K562 (cell line): ENCODE results near the gene RNF25. TPM values are rescaled to one million over a fixed set of nuclear protein-coding genes. Genes with fewer than 3 reads are reported as not detected.

Experiments
- XRCC3 ChIP-seq: fragments of 450-650 bp; IDR thresholded peaks from 2 replicates; pipeline ENCODE4 v1.6.1; 2017; ENCODE audit warnings: mild to moderate bottlenecking, moderate library complexity
- polyA plus RNA-seq, 8 experiments: library from polyadenylated mRNA; depleted of rRNA in 4 of 8; stranded (reverse) in 5 of 8; unstranded in 3 of 8; fragments of >200 nt; fragmentation: Nextera tagmentation in 2 of 8; fragmentation: Illumina TruSeq in 1 of 8; extraction: Ambion mirVana in 2 of 8; extraction: Trizol in 1 of 8; gene quantifications; 2 replicates each; pipeline versions ENCODE4 v1.2.1 to v1.2.3, GENCODE V29; 2011 to 2014; ENCODE audit warnings: inconsistent platforms in 1 of 8, missing spikeins in 1 of 8
- total RNA-seq, 7 experiments: library from RNA; depleted of rRNA in 6 of 7; stranded (reverse); fragments of >200 nt in 6 of 7; fragmentation: Illumina TruSeq in 2 of 7; extraction: Trizol in 2 of 7; gene quantifications; 2 replicates each; pipeline versions ENCODE4 v1.2.1 to v1.2.3, GENCODE V29; 2011 to 2021; ENCODE audit warnings: low replicate concordance in 1 of 7
- TF ChIP-seq, protein P1 (sequence below), 2 experiments: fragments of 450-650 bp in 1 of 2; sonication (generic) in 1 of 2; formaldehyde crosslinking in 1 of 2; IDR thresholded peaks; 2 replicates each; pipeline versions ENCODE4 v1.7.1 to v1.9.0; 2016 to 2022; ENCODE audit warnings: inconsistent platforms in 1 of 2, mild to moderate bottlenecking in 1 of 2, missing genetic modification reagents in 1 of 2
- TF ChIP-seq, protein P2 (sequence below): sonication (generic); formaldehyde crosslinking; IDR thresholded peaks from 2 replicates; pipeline ENCODE4 v1.8.0; 2022; ENCODE audit warnings: mild to moderate bottlenecking, missing genetic modification reagents

The RNF25 gene
- total and polyA plus RNA-seq, 9 of the 15 experiments (the other 6 are each of a cell fraction or from before 2014, with no cell fraction given): 2.3 to 49.8 (median 20.5) TPM

DNA sequence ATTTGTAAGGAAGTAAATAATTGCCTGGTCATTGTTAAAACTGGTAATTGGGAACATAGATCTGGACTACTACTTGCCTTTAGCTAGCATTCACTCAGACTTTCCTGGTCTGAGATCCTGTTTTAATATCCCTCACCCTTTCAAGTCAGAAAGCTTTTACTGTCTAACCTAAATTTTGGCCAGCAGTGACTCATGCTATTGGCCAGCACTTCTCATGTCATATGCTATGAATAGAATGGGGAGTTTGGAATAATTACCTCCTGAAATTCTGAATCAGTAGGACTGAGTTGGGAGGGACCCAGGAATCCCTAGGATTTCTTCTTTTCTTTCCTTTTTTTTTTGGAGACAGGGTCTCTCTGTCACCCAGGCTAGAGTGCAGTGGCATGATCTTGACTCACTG is 19.4 kb upstream of the RNF25 start (continued):
- TF ChIP-seq, protein P1, sequence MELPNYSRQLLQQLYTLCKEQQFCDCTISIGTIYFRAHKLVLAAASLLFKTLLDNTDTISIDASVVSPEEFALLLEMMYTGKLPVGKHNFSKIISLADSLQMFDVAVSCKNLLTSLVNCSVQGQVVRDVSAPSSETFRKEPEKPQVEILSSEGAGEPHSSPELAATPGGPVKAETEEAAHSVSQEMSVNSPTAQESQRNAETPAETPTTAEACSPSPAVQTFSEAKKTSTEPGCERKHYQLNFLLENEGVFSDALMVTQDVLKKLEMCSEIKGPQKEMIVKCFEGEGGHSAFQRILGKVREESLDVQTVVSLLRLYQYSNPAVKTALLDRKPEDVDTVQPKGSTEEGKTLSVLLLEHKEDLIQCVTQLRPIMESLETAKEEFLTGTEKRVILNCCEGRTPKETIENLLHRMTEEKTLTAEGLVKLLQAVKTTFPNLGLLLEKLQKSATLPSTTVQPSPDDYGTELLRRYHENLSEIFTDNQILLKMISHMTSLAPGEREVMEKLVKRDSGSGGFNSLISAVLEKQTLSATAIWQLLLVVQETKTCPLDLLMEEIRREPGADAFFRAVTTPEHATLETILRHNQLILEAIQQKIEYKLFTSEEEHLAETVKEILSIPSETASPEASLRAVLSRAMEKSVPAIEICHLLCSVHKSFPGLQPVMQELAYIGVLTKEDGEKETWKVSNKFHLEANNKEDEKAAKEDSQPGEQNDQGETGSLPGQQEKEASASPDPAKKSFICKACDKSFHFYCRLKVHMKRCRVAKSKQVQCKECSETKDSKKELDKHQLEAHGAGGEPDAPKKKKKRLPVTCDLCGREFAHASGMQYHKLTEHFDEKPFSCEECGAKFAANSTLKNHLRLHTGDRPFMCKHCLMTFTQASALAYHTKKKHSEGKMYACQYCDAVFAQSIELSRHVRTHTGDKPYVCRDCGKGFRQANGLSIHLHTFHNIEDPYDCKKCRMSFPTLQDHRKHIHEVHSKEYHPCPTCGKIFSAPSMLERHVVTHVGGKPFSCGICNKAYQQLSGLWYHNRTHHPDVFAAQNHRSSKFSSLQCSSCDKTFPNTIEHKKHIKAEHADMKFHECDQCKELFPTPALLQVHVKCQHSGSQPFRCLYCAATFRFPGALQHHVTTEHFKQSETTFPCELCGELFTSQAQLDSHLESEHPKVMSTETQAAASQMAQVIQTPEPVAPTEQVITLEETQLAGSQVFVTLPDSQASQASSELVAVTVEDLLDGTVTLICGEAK (IDR thresholded peaks at IDR 0.05): no peak
- TF ChIP-seq, protein P1 (CRISPR knock-in tag; IDR thresholded peaks at IDR 0.05): no peak
- no peak for TF ChIP-seq XRCC3
- TF ChIP-seq, protein P2, sequence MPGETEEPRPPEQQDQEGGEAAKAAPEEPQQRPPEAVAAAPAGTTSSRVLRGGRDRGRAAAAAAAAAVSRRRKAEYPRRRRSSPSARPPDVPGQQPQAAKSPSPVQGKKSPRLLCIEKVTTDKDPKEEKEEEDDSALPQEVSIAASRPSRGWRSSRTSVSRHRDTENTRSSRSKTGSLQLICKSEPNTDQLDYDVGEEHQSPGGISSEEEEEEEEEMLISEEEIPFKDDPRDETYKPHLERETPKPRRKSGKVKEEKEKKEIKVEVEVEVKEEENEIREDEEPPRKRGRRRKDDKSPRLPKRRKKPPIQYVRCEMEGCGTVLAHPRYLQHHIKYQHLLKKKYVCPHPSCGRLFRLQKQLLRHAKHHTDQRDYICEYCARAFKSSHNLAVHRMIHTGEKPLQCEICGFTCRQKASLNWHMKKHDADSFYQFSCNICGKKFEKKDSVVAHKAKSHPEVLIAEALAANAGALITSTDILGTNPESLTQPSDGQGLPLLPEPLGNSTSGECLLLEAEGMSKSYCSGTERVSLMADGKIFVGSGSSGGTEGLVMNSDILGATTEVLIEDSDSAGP (CRISPR knock-in tag): no peak
- TF ChIP-seq, all 486 proteins: peak for 0
